GM12864 (cell line): Measurements from ENCODE around the gene IP6K3.

Experiments used
- DNase-seq: peaks from one replicate; pipeline ENCODE4 v3.0.0-alpha.2; 2011; ENCODE audit warnings: low read depth
- H3K4me3 ChIP-seq: 2 replicates; pipeline ENCODE4 v1.5.1; 2011; ENCODE audit warnings: mild to moderate bottlenecking, low read depth, low read length, control low read depth
- TF ChIP-seq, protein P1 (sequence below): IDR thresholded peaks from 2 replicates; pipeline ENCODE4 v1.5.1; 2011; ENCODE audit warnings: low read depth, mild to moderate bottlenecking, moderate library complexity, low read length, control low read depth, inconsistent platforms; ENCODE audit errors: missing control alignments

Gene IP6K3

DNA sequence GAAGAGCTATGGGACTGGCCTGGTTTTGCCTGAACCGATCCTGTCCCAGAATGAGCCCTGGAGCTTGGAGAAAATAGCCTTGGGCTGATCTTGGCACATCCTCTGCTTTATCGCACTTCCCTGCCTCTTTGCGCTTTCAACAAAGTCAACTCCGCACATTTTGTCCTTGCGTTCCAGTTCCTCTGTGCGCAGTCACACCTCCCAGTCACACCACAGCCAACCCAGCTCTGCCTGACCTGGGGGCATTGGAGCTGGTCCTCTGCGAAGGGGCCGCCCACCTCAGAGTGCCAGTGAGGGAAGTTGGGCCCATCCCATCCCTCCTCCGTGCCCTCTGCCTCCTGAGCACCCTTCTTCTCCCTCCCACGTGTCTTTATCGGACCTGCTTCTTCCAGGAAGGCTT is 18.3 kb downstream of the IP6K3 start:
- no peak for DNase-seq
- H3K4me3 ChIP-seq: no peak overlapping the region
- TF ChIP-seq, protein P1, sequence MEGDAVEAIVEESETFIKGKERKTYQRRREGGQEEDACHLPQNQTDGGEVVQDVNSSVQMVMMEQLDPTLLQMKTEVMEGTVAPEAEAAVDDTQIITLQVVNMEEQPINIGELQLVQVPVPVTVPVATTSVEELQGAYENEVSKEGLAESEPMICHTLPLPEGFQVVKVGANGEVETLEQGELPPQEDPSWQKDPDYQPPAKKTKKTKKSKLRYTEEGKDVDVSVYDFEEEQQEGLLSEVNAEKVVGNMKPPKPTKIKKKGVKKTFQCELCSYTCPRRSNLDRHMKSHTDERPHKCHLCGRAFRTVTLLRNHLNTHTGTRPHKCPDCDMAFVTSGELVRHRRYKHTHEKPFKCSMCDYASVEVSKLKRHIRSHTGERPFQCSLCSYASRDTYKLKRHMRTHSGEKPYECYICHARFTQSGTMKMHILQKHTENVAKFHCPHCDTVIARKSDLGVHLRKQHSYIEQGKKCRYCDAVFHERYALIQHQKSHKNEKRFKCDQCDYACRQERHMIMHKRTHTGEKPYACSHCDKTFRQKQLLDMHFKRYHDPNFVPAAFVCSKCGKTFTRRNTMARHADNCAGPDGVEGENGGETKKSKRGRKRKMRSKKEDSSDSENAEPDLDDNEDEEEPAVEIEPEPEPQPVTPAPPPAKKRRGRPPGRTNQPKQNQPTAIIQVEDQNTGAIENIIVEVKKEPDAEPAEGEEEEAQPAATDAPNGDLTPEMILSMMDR: no peak

DNA sequence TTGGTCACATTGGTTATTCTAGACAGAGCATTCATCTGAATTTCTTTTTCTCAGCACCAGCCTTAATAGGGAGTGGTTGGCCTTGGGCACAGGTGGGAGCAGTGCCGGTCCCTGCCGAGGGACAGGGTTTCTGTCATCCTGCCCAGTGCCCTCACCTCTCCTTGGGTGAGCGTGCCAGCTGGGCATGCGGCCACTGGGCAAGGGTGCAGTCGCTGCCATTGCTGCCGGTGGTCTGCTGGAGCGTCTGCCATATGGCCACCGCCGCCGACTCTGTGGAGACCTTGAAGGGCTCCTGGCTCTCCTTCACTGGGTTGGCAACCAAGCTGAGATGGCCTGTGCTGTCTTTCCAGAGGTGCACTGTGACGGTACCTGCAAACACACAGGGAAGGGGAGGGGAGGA is 18.8 kb downstream of the IP6K3 start:
- no peak for DNase-seq
- H3K4me3 ChIP-seq: no peak overlapping the region
- TF ChIP-seq, protein P1: no peak

DNA sequence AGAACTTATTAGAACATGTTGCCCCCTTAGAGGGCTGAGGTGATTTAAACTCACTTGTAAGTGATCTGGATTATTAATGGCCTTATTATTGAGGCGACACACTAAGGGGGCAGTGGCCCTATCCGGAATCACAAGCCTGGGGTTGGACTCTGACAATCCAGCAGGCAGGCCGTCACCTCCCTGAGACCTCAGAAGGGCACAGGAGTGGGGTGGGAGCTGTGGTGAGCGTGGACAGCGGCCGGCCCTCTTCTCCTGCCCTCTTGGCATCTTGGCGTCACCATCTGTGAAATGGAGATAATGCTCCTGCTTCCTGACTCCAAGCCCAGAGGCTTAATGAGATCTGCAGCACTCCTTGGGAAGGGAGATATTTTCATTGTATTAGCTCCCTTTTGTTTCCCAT is 19.6 kb downstream of the IP6K3 start:
- H3K4me3 ChIP-seq: no peak overlapping the region
- TF ChIP-seq, protein P1: no peak
- no peak for DNase-seq

DNA sequence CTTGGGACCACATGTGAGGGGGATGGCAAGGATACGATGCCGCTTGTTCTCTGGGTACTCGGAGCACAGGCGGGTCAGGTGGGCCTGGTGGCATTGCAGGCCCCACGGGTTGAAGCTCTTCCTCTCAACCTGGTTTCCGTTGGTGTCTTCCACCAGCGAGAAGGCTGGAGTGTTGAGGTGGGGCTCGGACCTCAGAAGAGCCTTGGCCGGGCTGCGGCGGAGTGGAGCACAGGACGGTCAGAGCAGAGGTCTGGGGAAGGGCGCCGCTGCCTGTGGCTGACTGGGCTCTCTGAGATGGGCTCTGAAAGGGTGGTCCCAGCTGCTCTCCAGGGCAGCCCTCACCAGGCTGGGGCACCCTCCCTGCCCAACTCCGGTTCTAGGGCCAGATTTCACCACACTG is 20.0 kb downstream of the IP6K3 start:
- TF ChIP-seq, protein P1: no peak
- no peak for DNase-seq
- no peak overlapping the region for H3K4me3 ChIP-seq

DNA sequence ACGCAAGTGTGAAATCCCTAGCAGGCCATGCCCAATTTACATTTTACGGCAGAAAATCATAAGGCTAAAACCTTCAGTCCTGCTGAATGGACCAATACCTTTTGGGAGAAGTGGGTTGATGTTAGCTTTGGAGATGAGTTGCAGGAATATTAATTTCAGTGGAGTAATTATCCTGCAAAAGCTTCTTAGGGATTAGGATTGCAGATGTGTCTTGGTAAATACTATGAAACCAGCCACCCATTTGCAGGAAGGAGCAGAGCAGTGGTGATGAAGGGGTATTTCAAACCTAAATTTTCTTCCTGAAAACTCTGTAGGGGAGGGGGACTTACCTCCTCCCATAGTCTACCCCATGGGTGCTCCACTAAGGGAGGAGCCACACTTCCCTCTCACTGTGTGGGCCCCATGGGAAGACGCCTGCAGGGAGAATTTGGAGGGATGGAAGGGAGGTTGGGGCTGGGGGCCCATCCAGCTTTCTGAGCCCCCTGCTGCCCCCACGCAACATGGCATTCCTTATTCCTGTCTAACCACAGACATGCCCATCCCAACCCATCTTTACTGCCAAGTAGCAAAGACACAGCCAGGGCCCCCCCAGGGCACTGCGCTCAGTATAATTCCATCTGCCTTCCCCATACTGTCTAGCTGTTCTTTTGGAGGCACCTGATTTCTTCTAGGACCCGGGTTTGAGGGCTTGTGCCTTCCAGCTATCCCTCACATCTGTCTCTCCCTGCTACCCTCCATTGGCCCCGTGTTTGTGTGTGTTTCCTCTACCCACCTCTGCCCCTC is 20.6 kb downstream of the IP6K3 start:
- no peak for DNase-seq
- TF ChIP-seq, protein P1: no peak
- H3K4me3 ChIP-seq: no peak overlapping the region

DNA sequence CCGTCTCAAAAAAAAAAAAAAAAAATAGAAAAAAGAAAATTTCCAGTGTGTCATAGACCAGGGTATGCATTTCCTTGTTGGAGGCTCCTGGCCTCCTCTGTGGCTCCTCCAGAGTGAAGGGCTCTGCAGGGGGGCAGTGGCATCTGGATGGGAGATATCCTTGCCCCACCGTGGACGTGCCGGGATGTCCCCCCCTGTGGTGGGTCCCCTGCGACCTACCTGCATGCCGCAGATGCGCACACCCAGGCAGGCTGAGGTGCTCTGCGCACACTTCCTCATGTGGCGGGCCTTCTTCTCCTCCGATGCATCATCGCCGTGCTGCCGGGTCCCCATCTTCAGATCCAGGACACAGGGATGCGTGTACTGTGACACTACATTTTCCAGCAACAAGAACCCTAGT is 21.5 kb downstream of the IP6K3 start:
- no peak overlapping the region for H3K4me3 ChIP-seq
- TF ChIP-seq, protein P1: no peak
- DNase-seq: no peak

DNA sequence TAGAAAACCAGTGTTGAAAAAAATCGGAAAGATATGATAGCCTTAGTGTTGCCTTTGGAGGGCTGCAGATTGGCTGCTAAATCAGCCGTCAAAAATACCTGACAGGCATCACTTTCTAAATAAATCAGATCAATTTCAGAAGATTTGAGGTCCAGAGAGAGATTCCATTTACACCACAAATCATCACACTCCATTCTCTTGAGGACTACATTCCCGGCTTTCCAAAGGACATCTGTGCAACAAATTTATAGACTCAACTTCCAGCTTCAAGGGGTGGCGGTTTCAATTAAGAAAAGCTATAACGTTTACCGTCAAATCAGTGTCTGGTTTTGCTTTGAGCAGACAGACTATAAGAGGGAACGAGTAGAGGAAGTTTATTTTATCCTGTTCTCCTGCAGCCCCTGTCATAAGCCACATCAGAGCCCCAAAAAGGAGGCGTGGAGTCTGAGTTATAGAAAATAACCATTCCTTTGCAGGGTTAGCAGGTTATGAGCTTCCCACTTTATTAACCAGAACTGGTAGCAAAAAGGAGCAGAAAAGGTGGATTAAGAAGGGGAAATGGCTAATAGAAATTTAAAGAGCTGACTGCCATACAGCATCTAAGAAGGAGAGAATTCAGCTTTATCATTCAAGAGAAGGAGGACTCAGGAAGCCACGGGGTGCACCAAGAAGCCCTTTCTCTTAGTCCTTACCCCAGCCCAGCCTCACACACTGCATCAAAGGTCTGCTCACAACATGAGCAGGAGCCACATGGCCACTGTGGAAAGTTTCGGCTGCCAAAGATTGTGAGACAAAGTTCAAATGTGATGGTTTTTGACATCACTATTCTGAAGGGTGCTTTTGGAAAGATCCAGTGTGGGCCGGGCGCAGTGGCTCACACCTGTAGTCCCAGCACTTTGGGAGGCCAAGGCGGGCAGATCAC is 22.3 kb downstream of the IP6K3 start:
- no peak overlapping the region for H3K4me3 ChIP-seq

More for the DNA sequence above, 22.3 kb downstream of the IP6K3 start:
- TF ChIP-seq, protein P1: no peak
- DNase-seq: no peak
